PFSK-1 (cell line): ENCODE results near the gene CSTF1.

Experiments
- FOXP2 ChIP-seq: optimal IDR thresholded peaks from 2 replicates; pipeline ENCODE3; 2011; ENCODE audit warnings: borderline replicate concordance, control low read depth, inconsistent platforms; ENCODE audit not compliant: insufficient read depth; ENCODE audit errors: extremely low read length, extremely low read depth
- POLR2AphosphoS5 ChIP-seq: IDR thresholded peaks from 2 replicates; pipeline ENCODE4 v1.6.1; 2012; ENCODE audit warnings: low read depth, mild to moderate bottlenecking, control low read depth, low read length, moderate library complexity
- REST ChIP-seq, 2 experiments: IDR thresholded peaks; 2 replicates each; pipeline versions ENCODE4 v1.6.1 to v1.8.0; 2011 to 2012; ENCODE audit warnings: low read depth in 2 of 2, low read length in 2 of 2, control low read depth in 1 of 2, inconsistent platforms in 1 of 2, mild to moderate bottlenecking in 1 of 2, moderate library complexity in 1 of 2; ENCODE audit not compliant: insufficient read depth in 1 of 2
- SIN3A ChIP-seq: IDR thresholded peaks from 2 replicates; pipeline ENCODE4 v1.6.1; 2012; ENCODE audit warnings: mild to moderate bottlenecking, low read length, moderate library complexity, borderline replicate concordance; ENCODE audit not compliant: insufficient read depth
- TAF1 ChIP-seq: IDR thresholded peaks from 2 replicates; pipeline ENCODE4 v1.6.1; 2012; ENCODE audit warnings: low read length, control low read depth, borderline replicate concordance; ENCODE audit not compliant: insufficient read depth

CSTF1 gene

GRCh38 chr20:56426026-56426425, 33.6 kb downstream of the CSTF1 start:
- no peak for TF ChIP-seq REST (IDR thresholded peaks at IDR 0.05; ENCODE audit: insufficient read depth in 1 of 2, low read depth in 2 of 2, low read length in 2 of 2)
- TF ChIP-seq SIN3A: no peak
- TF ChIP-seq POLR2AphosphoS5: no peak
- TF ChIP-seq FOXP2: no peak
- no peak for TF ChIP-seq TAF1

DNA sequence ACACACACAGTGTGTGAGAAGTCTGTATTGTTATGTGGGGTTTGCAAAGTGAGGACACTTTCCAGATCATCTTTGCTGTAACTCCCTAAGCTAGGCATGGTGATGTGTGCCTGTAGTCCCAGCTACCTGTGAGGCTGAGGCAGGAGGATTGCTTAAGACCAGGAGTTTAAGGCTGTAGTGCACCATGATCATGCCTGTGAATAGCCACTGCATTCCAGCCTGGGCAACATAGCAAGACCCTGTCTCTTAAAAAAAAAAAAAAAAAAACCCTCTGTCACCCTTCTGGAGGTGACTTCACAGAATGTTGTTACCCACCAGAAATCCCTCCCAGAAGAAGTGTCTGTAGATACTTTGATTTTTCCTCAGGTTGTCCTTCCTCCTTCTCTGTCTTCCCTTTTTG, 34.5 kb downstream of the CSTF1 start:
- TF ChIP-seq REST (IDR thresholded peaks at IDR 0.05; ENCODE audit: insufficient read depth in 1 of 2, low read depth in 2 of 2, low read length in 2 of 2) (no peak), SIN3A (no peak), POLR2AphosphoS5 (no peak), TAF1 (no peak), FOXP2 (no peak)

DNA sequence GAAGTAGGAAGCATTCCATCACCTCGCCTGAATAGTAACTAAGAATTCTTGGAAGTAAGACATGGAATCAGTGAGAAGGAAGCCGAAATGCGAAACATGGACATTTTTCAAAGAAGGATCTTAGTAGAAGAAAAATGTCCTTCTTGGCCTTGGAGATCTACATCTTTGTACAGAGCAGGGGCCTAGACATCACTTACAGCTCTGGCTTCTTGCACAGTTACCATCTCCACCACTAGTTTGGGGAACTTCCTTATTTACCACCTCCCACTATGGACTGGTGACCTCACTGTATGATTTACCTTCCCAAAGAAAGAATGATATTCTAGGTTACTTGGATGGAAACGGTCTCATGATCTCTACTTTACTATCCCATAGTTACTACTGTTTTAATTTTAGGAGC, 35.4 kb downstream of the CSTF1 start:
- TF ChIP-seq FOXP2 (no peak), TAF1 (no peak), SIN3A (no peak), POLR2AphosphoS5 (no peak), REST (IDR thresholded peaks at IDR 0.05; ENCODE audit: insufficient read depth in 1 of 2, low read depth in 2 of 2, low read length in 2 of 2) (no peak)

DNA sequence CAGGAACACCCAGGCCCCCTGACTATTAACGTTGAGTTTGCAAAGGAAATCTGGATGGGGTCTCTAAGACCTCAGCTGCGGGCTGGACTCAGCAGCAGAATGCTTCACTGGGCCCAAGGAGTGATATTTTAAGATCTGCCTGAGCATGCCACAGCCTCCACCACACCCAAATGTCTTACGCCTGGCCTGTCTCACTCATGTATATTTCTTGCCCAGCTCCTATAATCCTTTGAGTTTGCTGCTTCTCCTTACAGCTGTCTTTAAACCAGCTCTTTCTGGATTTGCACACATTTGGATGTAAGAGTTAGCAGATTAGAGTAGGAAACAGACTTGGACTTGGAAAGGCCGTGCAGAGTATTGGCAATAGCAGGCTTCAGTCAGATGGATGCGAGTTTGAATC, 36.0 kb downstream of the CSTF1 start:
- TF ChIP-seq POLR2AphosphoS5: no peak
- TF ChIP-seq SIN3A: no peak
- no peak for TF ChIP-seq REST (IDR thresholded peaks at IDR 0.05; ENCODE audit: insufficient read depth in 1 of 2, low read depth in 2 of 2, low read length in 2 of 2)
- no peak for TF ChIP-seq FOXP2
- no peak for TF ChIP-seq TAF1

GRCh38 chr20:56428881-56429280, 36.4 kb downstream of the CSTF1 start:
- TF ChIP-seq SIN3A: no peak
- TF ChIP-seq REST (IDR thresholded peaks at IDR 0.05; ENCODE audit: insufficient read depth in 1 of 2, low read depth in 2 of 2, low read length in 2 of 2): no peak
- TF ChIP-seq TAF1: no peak
- TF ChIP-seq POLR2AphosphoS5: no peak
- no peak for TF ChIP-seq FOXP2
